Neural cell (in vitro differentiated cells): Measurements from ENCODE around the gene PCDHB10. TPM values are rescaled to one million over a fixed set of nuclear protein-coding genes. Genes with fewer than 3 reads are reported as not detected.
A peak's percentile ranks its signal among the peaks of the same experiment; 100 is the strongest.
"Not testable (repeated sequence)": the region's sequence is repeated elsewhere in the genome, so short reads cannot be mapped to it uniquely, and the experiment has no call there.

Source experiments
- H2AFZ ChIP-seq: fragments of 200-600, 300-800 bp; sonication (generic), shearing (Covaris generic); 2 replicates; pipeline ENCODE4 v1.6.0; 2014; ENCODE audit warnings: low read depth, mild to moderate bottlenecking, antibody characterized with exemption, low read length, moderate library complexity
- H3F3A ChIP-seq: fragments of 200-600 bp; shearing (Covaris generic); 2 replicates; pipeline ENCODE4 v1.6.1; 2016; ENCODE audit warnings: mild to moderate bottlenecking, moderate library complexity, mixed read lengths, antibody characterized with exemption, low read length; ENCODE audit not compliant: insufficient read depth, poor library complexity, severe bottlenecking
- H3K27ac ChIP-seq: fragments of 200-600, 300-800 bp; sonication (generic), shearing (Covaris generic); 2 replicates; pipeline ENCODE4 v1.5.1; 2014; ENCODE audit warnings: mild to moderate bottlenecking, low read length, moderate library complexity
- H3K27me3 ChIP-seq: fragments of 300-800, 200-600 bp; sonication (generic), shearing (Covaris generic); 2 replicates; pipeline ENCODE4 v1.6.0; 2014; ENCODE audit warnings: mild to moderate bottlenecking, low read depth, low read length, moderate library complexity; ENCODE audit not compliant: insufficient read depth
- H3K36me3 ChIP-seq: fragments of 300-800, 200-600 bp; sonication (generic), shearing (Covaris generic); 2 replicates; pipeline ENCODE4 v1.5.1; 2014; ENCODE audit warnings: mild to moderate bottlenecking, antibody characterized with exemption, low read length, moderate library complexity; ENCODE audit not compliant: insufficient read depth
- H3K4me2 ChIP-seq: fragments of 300-800, 200-600 bp; sonication (generic), shearing (Covaris generic); 2 replicates; pipeline ENCODE4 v1.6.0; 2014; ENCODE audit warnings: mild to moderate bottlenecking, low read length
- H3K4me3 ChIP-seq: fragments of 300-800, 200-600 bp; sonication (generic), shearing (Covaris generic); 2 replicates; pipeline ENCODE4 v1.5.1; 2014; ENCODE audit warnings: mild to moderate bottlenecking, low read length, moderate library complexity
- H3K79me2 ChIP-seq: fragments of 200-600 bp; shearing (Covaris generic); replicated peaks from 2 replicates; pipeline ENCODE4 v1.6.0; 2014; ENCODE audit warnings: mild to moderate bottlenecking, low read length, moderate library complexity; ENCODE audit not compliant: insufficient read depth
- H3K9ac ChIP-seq: fragments of 300-800, 200-600 bp; sonication (generic), shearing (Covaris generic); 2 replicates; pipeline ENCODE4 v1.6.1; 2016; ENCODE audit warnings: mild to moderate bottlenecking, low read length, mixed read lengths
- H3K9me2 ChIP-seq: fragments of 200-600 bp; shearing (Covaris generic); 2 replicates; pipeline ENCODE4 v1.6.1; 2016; ENCODE audit warnings: mild to moderate bottlenecking, low read length, mixed read lengths; ENCODE audit not compliant: insufficient read depth
- H3K9me3 ChIP-seq: fragments of 200-600, 300-800 bp; sonication (generic), shearing (Covaris generic); 2 replicates; pipeline ENCODE4 v1.6.1; 2016; ENCODE audit warnings: mild to moderate bottlenecking, mixed run types, low read length, moderate library complexity, mixed read lengths
- H4K20me1 ChIP-seq: fragments of 200-600 bp; shearing (Covaris generic); 2 replicates; pipeline ENCODE4 v1.6.1; 2016; ENCODE audit warnings: mild to moderate bottlenecking, mixed run types; ENCODE audit not compliant: insufficient read depth
- CTCF ChIP-seq: fragments of 450-650 bp; IDR thresholded peaks from 2 replicates; pipeline ENCODE4 v1.5.1; 2014; ENCODE audit warnings: antibody characterized with exemption, mild to moderate bottlenecking, moderate library complexity; ENCODE audit not compliant: poor library complexity, severe bottlenecking
- EP300 ChIP-seq: fragments of 450-650 bp; conservative IDR thresholded peaks from 2 replicates; pipeline ENCODE4 v1.6.1; 2014; ENCODE audit warnings: antibody characterized with exemption, mild to moderate bottlenecking, moderate library complexity; ENCODE audit not compliant: poor library complexity, severe bottlenecking
- EZH2 ChIP-seq: fragments of 200-600, 300-800 bp; shearing (Covaris generic), sonication (generic); IDR thresholded peaks from 2 replicates; pipeline ENCODE4 v1.6.1; 2014; ENCODE audit warnings: antibody characterized with exemption, low read length, borderline replicate concordance, mild to moderate bottlenecking; ENCODE audit not compliant: insufficient read depth, poor library complexity, severe bottlenecking
- MXI1 ChIP-seq: fragments of 450-650 bp; conservative IDR thresholded peaks from 2 replicates; pipeline ENCODE4 v1.6.1; 2014; ENCODE audit warnings: antibody characterized with exemption, mild to moderate bottlenecking; ENCODE audit not compliant: poor library complexity, severe bottlenecking
- POLR2AphosphoS5 ChIP-seq: IDR thresholded peaks from 2 replicates; pipeline ENCODE4 v1.6.1; 2012
- RAD21 ChIP-seq: fragments of 450-650 bp; conservative IDR thresholded peaks from 2 replicates; pipeline ENCODE4 v1.6.1; 2014; ENCODE audit warnings: antibody characterized with exemption, mild to moderate bottlenecking, moderate library complexity
- REST ChIP-seq: IDR thresholded peaks from 2 replicates; pipeline ENCODE4 v1.6.1; 2012; ENCODE audit warnings: borderline replicate concordance
- SMC3 ChIP-seq: fragments of 450-650 bp; conservative IDR thresholded peaks from 2 replicates; pipeline ENCODE4 v1.6.1; 2014; ENCODE audit warnings: antibody characterized with exemption, mild to moderate bottlenecking, moderate library complexity; ENCODE audit not compliant: poor library complexity
- TAF1 ChIP-seq: IDR thresholded peaks from 2 replicates; pipeline ENCODE4 v1.6.1; 2012; ENCODE audit warnings: low read depth
- polyA plus RNA-seq: library from polyadenylated mRNA; depleted of rRNA; stranded (reverse); fragments of >200 nt; gene quantifications from 2 replicates; pipeline ENCODE4 v1.2.3, GENCODE V29; 2014

The PCDHB10 gene
- polyA plus RNA-seq, 1 donor from 2014 or later = 8.7 TPM

GRCh38 chr5:141223112-141223783 is 31.1 kb downstream of the PCDHB10 start, which contains the start of gene PCDHB14:
TSS of gene PCDHB14 (plus strand) at chr5:141223343. CDS start at chr5:141223506, 163 bp downstream.
- Histone ChIP-seq H3K27me3 (no peaks in the 10 kb centered on the region), H4K20me1 (no peaks in the 10 kb centered on the region), H2AFZ (no peak within 1 kb of the TSS), H3K27ac (peak within 1 kb of the TSS; percentile 46), H3K9me2 (no peaks in the 10 kb centered on the region), H3K9ac (peak within 1 kb of the TSS; percentile 52), H3K79me2 (peaks cover 4% of the 10 kb centered on the region), H3K4me3 (peak within 1 kb of the TSS; percentile 60), H3F3A (no peaks in the 10 kb centered on the region), H3K9me3 (no peaks in the 10 kb centered on the region), H3K4me2 (no peak within 1 kb of the TSS), H3K36me3 (no peaks in the 10 kb centered on the region)
- TF ChIP-seq POLR2AphosphoS5 (no peak), RAD21 (peak; percentile 63), TAF1 (no peak), EZH2 (no peak), SMC3 (peak; percentile 48), EP300 (no peak), MXI1 (no peak), REST (no peak), CTCF (peak; percentile 55)

DNA sequence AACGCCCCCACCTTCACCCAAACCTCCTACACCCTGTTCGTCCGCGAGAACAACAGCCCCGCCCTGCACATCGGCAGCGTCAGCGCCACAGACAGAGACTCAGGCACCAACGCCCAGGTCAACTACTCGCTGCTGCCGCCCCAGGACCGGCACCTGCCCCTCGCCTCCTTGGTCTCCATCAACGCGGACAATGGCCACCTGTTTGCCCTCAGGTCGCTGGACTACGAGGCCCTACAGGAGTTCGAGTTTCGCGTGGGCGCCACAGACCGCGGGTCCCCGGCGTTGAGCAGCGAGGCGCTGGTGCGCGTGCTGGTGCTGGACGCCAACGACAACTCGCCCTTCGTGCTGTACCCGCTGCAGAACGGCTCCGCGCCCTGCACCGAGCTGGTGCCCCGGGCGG is 32.7 kb downstream of the PCDHB10 start:
- H3K27ac ChIP-seq, H3K36me3 ChIP-seq, H3K9me2 ChIP-seq, H2AFZ ChIP-seq, H3F3A ChIP-seq, H3K4me2 ChIP-seq, H3K79me2 ChIP-seq, H3K9me3 ChIP-seq, H3K9ac ChIP-seq, H3K27me3 ChIP-seq, H4K20me1 ChIP-seq: not testable (repeated sequence)
- H3K4me3 ChIP-seq = peak overlapping the region; percentile 60

DNA sequence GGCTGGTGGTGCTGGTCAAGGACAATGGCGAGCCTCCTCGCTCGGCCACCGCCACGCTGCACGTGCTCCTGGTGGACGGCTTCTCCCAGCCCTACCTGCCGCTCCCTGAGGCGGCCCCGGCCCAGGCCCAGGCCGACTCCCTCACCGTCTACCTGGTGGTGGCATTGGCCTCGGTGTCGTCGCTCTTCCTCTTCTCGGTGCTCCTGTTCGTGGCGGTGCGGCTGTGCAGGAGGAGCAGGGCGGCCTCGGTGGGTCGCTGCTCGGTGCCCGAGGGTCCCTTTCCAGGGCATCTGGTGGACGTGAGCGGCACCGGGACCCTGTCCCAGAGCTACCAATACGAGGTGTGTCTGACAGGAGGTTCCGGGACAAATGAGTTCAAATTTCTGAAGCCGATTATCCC is 33.3 kb downstream of the PCDHB10 start:
- H3K9me3 ChIP-seq, H3K9me2 ChIP-seq, H3K27me3 ChIP-seq, H3K79me2 ChIP-seq, H3K27ac ChIP-seq, H3K4me2 ChIP-seq, H3K4me3 ChIP-seq, H2AFZ ChIP-seq, H4K20me1 ChIP-seq, H3K36me3 ChIP-seq, H3K9ac ChIP-seq, H3F3A ChIP-seq: not testable (repeated sequence)
